ENCODE data around the gene EXT2. TPM values are rescaled to one million over a fixed set of nuclear protein-coding genes. Genes with fewer than 3 reads are reported as not detected.

Gene EXT2
- total RNA-seq, 1 experiment from 2014 or later, result 42.9 TPM

- Histone ChIP-seq H3K14ac (ENCODE audit: insufficient read depth, low read length) (no peak overlapping the region), H4K20me1 (ENCODE audit: control insufficient read depth, insufficient read depth, insufficient read length) (no peaks in the 10 kb centered on the region), H3K79me1 (ENCODE audit: insufficient read depth, low read depth, low read length, poor library complexity, severe bottlenecking) (no peaks in the 10 kb centered on the region), H2AFZ (ENCODE audit: low read length) (no peak overlapping the region), H3K27ac (ENCODE audit: insufficient read length, low read depth, low read length) (no peak overlapping the region), H2AK5ac (ENCODE audit: insufficient read length, low read length) (no peak overlapping the region), H3T11ph (ENCODE audit: low read length) (no peak overlapping the region), H3K79me2 (ENCODE audit: insufficient read depth, low read length) (no peaks in the 10 kb centered on the region), H3K56ac (ENCODE audit: insufficient read length, low read depth, low read length) (no peak overlapping the region), H2BK15ac (ENCODE audit: low read depth, low read length) (no peak overlapping the region), H3K27me3 (ENCODE audit: insufficient read depth, low read length) (no peaks in the 10 kb centered on the region), H2BK12ac (ENCODE audit: insufficient read length, low read depth, low read length) (no peak overlapping the region), H3K4ac (ENCODE audit: low read depth, low read length) (no peak overlapping the region), H3K23me2 (ENCODE audit: insufficient read length, low read depth, low read length, poor library complexity, severe bottlenecking) (no peaks in the 10 kb centered on the region), H3K9ac (ENCODE audit: extremely low read depth, insufficient read length, low read length) (no peak overlapping the region), H2BK20ac (ENCODE audit: low read depth, low read length, poor library complexity, severe bottlenecking) (no peak overlapping the region), H4K8ac (replicated peaks; ENCODE audit: insufficient read length, low read depth, low read length) (no peak overlapping the region), H4K91ac (ENCODE audit: insufficient read length, low read depth, low read length) (no peak overlapping the region), H3K4me1 (ENCODE audit: insufficient read depth, low read length) (no peaks in the 10 kb centered on the region), H3K9me3 (ENCODE audit: control insufficient read depth, low read depth, low read length) (no peaks in the 10 kb centered on the region), H3K18ac (ENCODE audit: insufficient read length, low read depth, low read length) (no peak overlapping the region), H3K4me2 (ENCODE audit: insufficient read depth, insufficient read length, low read length) (no peak overlapping the region), H2BK120ac (ENCODE audit: low read depth, low read length, poor library complexity, severe bottlenecking) (no peak overlapping the region), H3K23ac (ENCODE audit: insufficient read length, low read depth, low read length) (no peak overlapping the region), H2BK5ac (ENCODE audit: insufficient read length, low read length) (no peak overlapping the region), H4K5ac (ENCODE audit: insufficient read length, low read depth, low read length) (no peak overlapping the region)
- no peaks in the 10 kb centered on the region; a peak in 1 of 7 replicates for H3K36me3 Mint-ChIP-seq (ENCODE audit: insufficient read depth in 1 of 3, low read depth in 3 of 3)
- DNase-seq, result no peak
- no peak for TF ChIP-seq CTCF (conservative IDR thresholded peaks at IDR 0.05)
- no peaks in the 10 kb centered on the region for H3K9me3 Mint-ChIP-seq
- H3K27ac Mint-ChIP-seq, result no peak overlapping the region
- peaks cover 0 to 7% of the 10 kb centered on the region in 2 experiments; a peak in 2 of 4 replicates for H3K4me1 Mint-ChIP-seq
- no peak overlapping the region for H3K4me3 Mint-ChIP-seq
- no CpG with 5 or more reads among the region's 4 CpGs for WGBS (ENCODE audit: extremely low coverage, insufficient read length, low lambda C conversion rate)
- H3K27me3 Mint-ChIP-seq (ENCODE audit: low read depth), result peaks cover 2% of the 10 kb centered on the region; the same call in 1 of the 2 replicates
Measured at GRCh38 chr11:44260081-44260480, 164.6 kb downstream of the EXT2 start.
